ENCODE results near the gene PRKN.
"Not testable (repeated sequence)": the region's sequence is repeated elsewhere in the genome, so short reads cannot be mapped to it uniquely, and the experiment has no call there.

GRCh38 chr6:161313475-161313874, 1414.1 kb downstream of the PRKN start:
- TF ChIP-seq, protein P1, sequence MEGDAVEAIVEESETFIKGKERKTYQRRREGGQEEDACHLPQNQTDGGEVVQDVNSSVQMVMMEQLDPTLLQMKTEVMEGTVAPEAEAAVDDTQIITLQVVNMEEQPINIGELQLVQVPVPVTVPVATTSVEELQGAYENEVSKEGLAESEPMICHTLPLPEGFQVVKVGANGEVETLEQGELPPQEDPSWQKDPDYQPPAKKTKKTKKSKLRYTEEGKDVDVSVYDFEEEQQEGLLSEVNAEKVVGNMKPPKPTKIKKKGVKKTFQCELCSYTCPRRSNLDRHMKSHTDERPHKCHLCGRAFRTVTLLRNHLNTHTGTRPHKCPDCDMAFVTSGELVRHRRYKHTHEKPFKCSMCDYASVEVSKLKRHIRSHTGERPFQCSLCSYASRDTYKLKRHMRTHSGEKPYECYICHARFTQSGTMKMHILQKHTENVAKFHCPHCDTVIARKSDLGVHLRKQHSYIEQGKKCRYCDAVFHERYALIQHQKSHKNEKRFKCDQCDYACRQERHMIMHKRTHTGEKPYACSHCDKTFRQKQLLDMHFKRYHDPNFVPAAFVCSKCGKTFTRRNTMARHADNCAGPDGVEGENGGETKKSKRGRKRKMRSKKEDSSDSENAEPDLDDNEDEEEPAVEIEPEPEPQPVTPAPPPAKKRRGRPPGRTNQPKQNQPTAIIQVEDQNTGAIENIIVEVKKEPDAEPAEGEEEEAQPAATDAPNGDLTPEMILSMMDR (conservative IDR thresholded peaks at IDR 0.05) = not testable (repeated sequence)
- TF ChIP-seq ZFX (IDR thresholded peaks at IDR 0.05) = not testable (repeated sequence)

Data from C4-2B (cell line).